H1 (cell line): ENCODE measurements around the gene CORO2B. TPM values are rescaled to one million over a fixed set of nuclear protein-coding genes. Genes with fewer than 3 reads are reported as not detected.

ENCODE experiments used
- CTCF ChIA-PET: fragments of 300-600 bp; sonication (Branson Sonifier 250); formaldehyde crosslinking; loops from one replicate; lab custom pipeline; 2021; ENCODE audit not compliant: partially characterized antibody; lab: Charles Lee
- POLR2A ChIA-PET: fragments of 300-600 bp; sonication (Branson Sonifier 250); formaldehyde crosslinking; loops from one replicate; lab custom pipeline; 2021; ENCODE audit warnings: inconsistent platforms; ENCODE audit not compliant: partially characterized antibody; lab: Charles Lee
- DNase-seq, 2 experiments: peaks; one replicate each; pipeline versions ENCODE4 v3.0.0 to v3.0.0-alpha.2; 2010 to 2022; ENCODE audit warnings: low spot score in 2 of 2, low read depth in 1 of 2, mixed read lengths in 1 of 2
- FAIRE-seq: peaks from 2 replicates; lab custom pipeline; 2011; peaks lifted over from hg19 to GRCh38; lab: Jason Lieb, UNC
- H2AFZ ChIP-seq: 2 replicates; pipeline ENCODE4 v1.8.1; 2012; ENCODE audit warnings: low read length, inconsistent platforms
- H2AK5ac ChIP-seq: 2 replicates; pipeline ENCODE4 v1.6.1; 2013; ENCODE audit warnings: low read depth, low read length
- H2BK120ac ChIP-seq: replicated peaks from 2 replicates; pipeline ENCODE3; 2013; ENCODE audit warnings: low read depth, low read length, inconsistent platforms
- H2BK12ac ChIP-seq: 2 replicates; pipeline ENCODE4 v1.6.1; 2013; ENCODE audit warnings: low read depth, low read length
- H2BK15ac ChIP-seq: 2 replicates; pipeline ENCODE4 v1.6.1; 2013; ENCODE audit warnings: low read length
- H2BK20ac ChIP-seq: 2 replicates; pipeline ENCODE4 v1.6.1; 2013; ENCODE audit warnings: low read length
- H2BK5ac ChIP-seq: 2 replicates; pipeline ENCODE4 v1.6.1; 2013; ENCODE audit warnings: low read depth, low read length
- H3K14ac ChIP-seq: 2 replicates; pipeline ENCODE4 v1.6.1; 2013; ENCODE audit warnings: inconsistent platforms; ENCODE audit not compliant: insufficient read length
- H3K18ac ChIP-seq: 2 replicates; pipeline ENCODE4 v1.6.1; 2013; ENCODE audit warnings: low read length; ENCODE audit errors: extremely low read depth
- H3K23ac ChIP-seq: 2 replicates; pipeline ENCODE4 v1.6.1; 2013; ENCODE audit warnings: inconsistent platforms; ENCODE audit not compliant: insufficient read length
- H3K23me2 ChIP-seq: 2 replicates; pipeline ENCODE4 v1.6.1; 2013; ENCODE audit warnings: low read depth, low read length
- H3K27ac ChIP-seq: 2 replicates; pipeline ENCODE4 v1.6.1; 2011; ENCODE audit warnings: low read depth, low read length, inconsistent platforms
- H3K27me3 ChIP-seq, 4 experiments: replicated peaks in 1 of 4; 1 replicate in 1 of 4; 2 replicates in 3 of 4; pipeline versions ENCODE4 v1.6.1 to v1.8.1; 2011 to 2013; ENCODE audit warnings: low read length in 3 of 4, mild to moderate bottlenecking in 3 of 4, inconsistent platforms in 2 of 4, mixed read lengths in 2 of 4, moderate library complexity in 1 of 4; ENCODE audit not compliant: control insufficient read depth in 3 of 4, insufficient read depth in 3 of 4; ENCODE audit errors: extremely low read depth in 1 of 4
- H3K36me3 ChIP-seq, 4 experiments: 2 replicates each; pipeline versions ENCODE4 v1.6.1 to v1.8.1; 2011 to 2013; ENCODE audit warnings: mild to moderate bottlenecking in 4 of 4, low read length in 3 of 4, moderate library complexity in 2 of 4, control low read depth in 1 of 4, inconsistent platforms in 1 of 4; ENCODE audit not compliant: insufficient read depth in 4 of 4, control insufficient read depth in 2 of 4
- H3K4ac ChIP-seq: replicated peaks from 2 replicates; pipeline ENCODE3; 2013; ENCODE audit warnings: low read length, low read depth, mixed read lengths, inconsistent platforms; ENCODE audit not compliant: insufficient read length
- H3K4me1 ChIP-seq, 4 experiments: replicated peaks in 1 of 4; 1 replicate in 1 of 4; 2 replicates in 3 of 4; pipeline versions ENCODE4 v1.6.1 to v1.8.1; 2011 to 2013; ENCODE audit warnings: low read length in 3 of 4, inconsistent platforms in 2 of 4, mixed read lengths in 1 of 4; ENCODE audit not compliant: insufficient read depth in 4 of 4, control insufficient read depth in 3 of 4
- H3K4me2 ChIP-seq, 2 experiments: 2 replicates each; pipeline versions ENCODE4 v1.6.1 to v1.8.1; 2011 to 2013; ENCODE audit warnings: low read depth in 2 of 2, low read length in 2 of 2, control low read depth in 1 of 2, inconsistent platforms in 1 of 2, mild to moderate bottlenecking in 1 of 2; ENCODE audit not compliant: insufficient read depth in 1 of 2
- H3K4me3 ChIP-seq, 4 experiments: fragments of 200-600, 300-600 bp in 1 of 4; sonication (generic), shearing (Covaris generic), sonication (Bioruptor Twin) in 1 of 4; 2 replicates each; pipeline versions ENCODE4 v1.5.1 to v1.8.1; 2011 to 2016; ENCODE audit warnings: low read length in 4 of 4, low read depth in 3 of 4, control low read depth in 2 of 4, inconsistent platforms in 2 of 4, mild to moderate bottlenecking in 2 of 4, mixed read lengths in 1 of 4, moderate library complexity in 1 of 4; ENCODE audit not compliant: insufficient read depth in 2 of 4; ENCODE audit errors: extremely low read depth in 1 of 4
- H3K56ac ChIP-seq: replicated peaks from 2 replicates; pipeline ENCODE3; 2013; ENCODE audit warnings: low read depth, mild to moderate bottlenecking, mixed read lengths, low read length, inconsistent platforms; ENCODE audit not compliant: insufficient read length
- H3K79me1 ChIP-seq: 2 replicates; pipeline ENCODE4 v1.6.1; 2013; ENCODE audit warnings: low read depth, low read length, control low read depth
- H3K79me2 ChIP-seq, 2 experiments: 2 replicates each; pipeline versions ENCODE4 v1.6.1 to v1.8.1; 2012 to 2013; ENCODE audit warnings: low read length in 2 of 2, mild to moderate bottlenecking in 2 of 2, inconsistent platforms in 1 of 2; ENCODE audit not compliant: insufficient read depth in 2 of 2, control insufficient read depth in 1 of 2
- H3K9ac ChIP-seq, 4 experiments: replicated peaks in 1 of 4; 1 replicate in 1 of 4; 2 replicates in 3 of 4; pipeline versions ENCODE4 v1.6.1 to v1.8.1; 2011 to 2013; ENCODE audit warnings: low read depth in 3 of 4, low read length in 3 of 4, control low read depth in 2 of 4, mild to moderate bottlenecking in 2 of 4, moderate library complexity in 2 of 4, inconsistent platforms in 1 of 4; ENCODE audit errors: extremely low read depth in 1 of 4
- H3K9me3 ChIP-seq, 2 experiments: 2 replicates each; pipeline versions ENCODE4 v1.6.1 to v1.8.1; 2012 to 2013; ENCODE audit warnings: mild to moderate bottlenecking in 2 of 2, moderate library complexity in 2 of 2, control low read depth in 1 of 2, inconsistent platforms in 1 of 2, low read depth in 1 of 2, low read length in 1 of 2, mixed read lengths in 1 of 2; ENCODE audit not compliant: insufficient read depth in 2 of 2
- H4K20me1 ChIP-seq, 2 experiments: replicated peaks in 1 of 2; 2 replicates each; pipeline versions ENCODE3 to v1.8.1; 2011 to 2013; ENCODE audit warnings: inconsistent platforms in 2 of 2, low read length in 2 of 2, mild to moderate bottlenecking in 1 of 2; ENCODE audit not compliant: insufficient read depth in 2 of 2, control insufficient read depth in 1 of 2
- H4K5ac ChIP-seq: 2 replicates; pipeline ENCODE4 v1.6.1; 2013; ENCODE audit warnings: low read length, low read depth, mixed read lengths, inconsistent platforms; ENCODE audit not compliant: insufficient read length
- H4K8ac ChIP-seq: 2 replicates; pipeline ENCODE4 v1.8.0; 2013; ENCODE audit warnings: mild to moderate bottlenecking, moderate library complexity, low read length, inconsistent platforms; ENCODE audit not compliant: insufficient read depth; ENCODE audit errors: extremely low read depth
- H4K91ac ChIP-seq: replicated peaks from 2 replicates; pipeline ENCODE3; 2013; ENCODE audit warnings: low read length, mixed read lengths, inconsistent platforms; ENCODE audit not compliant: insufficient read length
- ATF3 ChIP-seq: IDR thresholded peaks from 2 replicates; pipeline ENCODE4 v1.6.1; 2011; ENCODE audit warnings: low read depth, mild to moderate bottlenecking, low read length; ENCODE audit not compliant: insufficient read depth
- BRCA1 ChIP-seq: IDR thresholded peaks from 2 replicates; pipeline ENCODE4 v1.6.1; 2012; ENCODE audit warnings: low read depth, low read length, improper control_type of control experiment
- CHD1 ChIP-seq: IDR thresholded peaks from 2 replicates; pipeline ENCODE4 v1.6.1; 2012; ENCODE audit warnings: low read depth, low read length, improper control_type of control experiment
- CREB1 ChIP-seq: IDR thresholded peaks from 2 replicates; pipeline ENCODE4 v1.6.1; 2012; ENCODE audit warnings: inconsistent platforms
- CTBP2 ChIP-seq: IDR thresholded peaks from 2 replicates; pipeline ENCODE4 v1.7.0; 2011; ENCODE audit warnings: borderline replicate concordance, mild to moderate bottlenecking, moderate library complexity, mixed read lengths, low read length; ENCODE audit not compliant: insufficient read depth, insufficient read length
- HDAC2 ChIP-seq, 2 experiments: fragments of 300-600 bp in 1 of 2; sonication (generic) in 1 of 2; IDR thresholded peaks; 2 replicates each; pipeline ENCODE4 v1.6.1; 2011 to 2012; ENCODE audit warnings: low read depth in 2 of 2, low read length in 2 of 2, mild to moderate bottlenecking in 2 of 2, moderate library complexity in 2 of 2, borderline replicate concordance in 1 of 2, inconsistent platforms in 1 of 2
- HDAC6 ChIP-seq: IDR thresholded peaks from one replicate; pipeline ENCODE4 v1.7.1; 2012; ENCODE audit warnings: low read depth, mild to moderate bottlenecking, inconsistent platforms, low read length, moderate library complexity
- MAFK ChIP-seq: IDR thresholded peaks from 2 replicates; pipeline ENCODE4 v1.6.1; 2012; ENCODE audit warnings: low read depth, mild to moderate bottlenecking, improper control_type of control experiment, low read length
- POU5F1 ChIP-seq: IDR thresholded peaks from 2 replicates; pipeline ENCODE4 v1.6.1; 2011; ENCODE audit warnings: low read depth, mild to moderate bottlenecking, low read length, moderate library complexity
- RBBP5 ChIP-seq: IDR thresholded peaks from 2 replicates; pipeline ENCODE4 v1.7.1; 2012; ENCODE audit warnings: low read depth, mild to moderate bottlenecking, inconsistent platforms, low read length, moderate library complexity, borderline replicate concordance
- RNF2 ChIP-seq: fragments of 200-900, 300-1000 bp; sonication (generic); IDR thresholded peaks from 2 replicates; pipeline ENCODE4 v1.7.1; 2016; ENCODE audit warnings: borderline replicate concordance, low read depth, mild to moderate bottlenecking, antibody characterized with exemption, low read length; ENCODE audit not compliant: poor library complexity, severe bottlenecking; ENCODE audit errors: missing control alignments
- SIRT6 ChIP-seq: IDR thresholded peaks from one replicate; pipeline ENCODE4 v1.7.1; 2012; ENCODE audit warnings: low read length, inconsistent platforms
- SP4 ChIP-seq: IDR thresholded peaks from 2 replicates; pipeline ENCODE4 v1.6.1; 2012; ENCODE audit warnings: low read length, inconsistent platforms
- TAF1 ChIP-seq: IDR thresholded peaks from 2 replicates; pipeline ENCODE4 v1.6.1; 2011; ENCODE audit warnings: mild to moderate bottlenecking, low read depth, low read length
- WGBS, 2 experiments: shearing (Covaris generic) in 1 of 2; methylation state at CpG; one replicate each; pipeline versions ENCODE4 v1.1.6 to v1.1.7; 2013 to 2015; ENCODE audit warnings: low lambda C conversion rate in 2 of 2, mixed read lengths in 2 of 2, inconsistent platforms in 1 of 2, low coverage in 1 of 2, missing lambda C conversion rate in 1 of 2; ENCODE audit not compliant: insufficient replicate concordance in 2 of 2, insufficient coverage in 1 of 2, insufficient read length in 1 of 2; ENCODE audit errors: extremely low coverage in 1 of 2, missing lambda C conversion rate in 1 of 2; 5-methylcytosine and 5-hydroxymethylcytosine counted together
- polyA plus RNA-seq, 7 experiments: library from polyadenylated mRNA; depleted of rRNA in 3 of 7; stranded (reverse) in 5 of 7; unstranded in 2 of 7; fragments of >200 nt in 5 of 7; fragments of 200-250 nt in 2 of 7; gene quantifications; 1 replicate in 5 of 7; 2 replicates in 1 of 7; 4 replicates in 1 of 7; pipeline versions ENCODE4 v1.2.1 to v1.2.3, GENCODE V29; 2011 to 2013; ENCODE audit warnings: missing spikeins in 2 of 7, mixed read lengths in 2 of 7
- total RNA-seq: library from RNA; stranded (reverse); fragmentation: NEBNext Ultra II Directional; extraction: Animal tissue kit (Norgen Biotek cat#: 25700); gene quantifications from 2 replicates; pipeline ENCODE4 v1.2.1, GENCODE V29; 2021

CORO2B gene
- total and polyA plus RNA-seq, 2 of the 8 experiments (the other 6 are each of a cell fraction or from before 2014, with no cell fraction given) = 3.4 to 6.7 TPM

DNA sequence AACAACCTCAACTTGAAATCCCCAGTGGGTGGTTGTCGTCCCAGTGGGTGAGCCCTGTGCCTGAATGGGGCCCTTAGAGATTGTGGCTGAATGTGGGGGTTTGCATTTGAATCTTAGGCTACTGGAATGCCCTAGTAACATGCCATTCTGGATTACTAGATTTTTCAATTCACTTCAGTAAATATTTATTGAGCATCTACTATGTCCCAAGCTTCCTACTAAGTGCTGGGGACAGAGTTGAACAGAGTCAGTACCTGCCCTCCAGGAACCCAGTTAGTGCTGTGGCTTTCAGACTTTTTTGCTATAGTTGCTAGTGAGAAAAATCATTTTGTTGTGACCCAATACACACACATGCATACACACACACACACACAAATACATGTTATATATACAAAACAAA lies 39.0 kb downstream of the CORO2B start:
- POLR2A ChIA-PET = no interaction called here
- 78% methylated on average over 1 of the region's 1 CpG; no CpG with 5 or more reads in 1 of the 2 experiments for WGBS, 2 experiments
- H3K14ac ChIP-seq = no peak overlapping the region
- no peak overlapping the region for H2BK120ac ChIP-seq
- no peaks in the 10 kb centered on the region for H4K20me1 ChIP-seq
- no peak overlapping the region for H3K27ac ChIP-seq
- CTCF ChIA-PET = interaction anchor here (0.8 to 2.8 kb wide), 3 partner anchors 10 to 41 kb away, joined by 3 to 10 read pairs (median 3); no protein-coding TSS in a partner anchor
- FAIRE-seq (no peak), DNase-seq (no peak)
- H3K4me1 ChIP-seq = peaks cover 7 to 17% (median 7%) of the 10 kb centered on the region in 4 experiments
- no peaks in the 10 kb centered on the region; a peak in 1 of 8 replicates for H3K36me3 ChIP-seq
- H3K27me3 ChIP-seq = no peaks in the 10 kb centered on the region
- H3K4ac ChIP-seq = no peak overlapping the region
- no peak overlapping the region for H3K23ac ChIP-seq
- no peaks in the 10 kb centered on the region for H3K79me1 ChIP-seq
- H2BK12ac ChIP-seq = no peak overlapping the region
- H3K56ac ChIP-seq = no peak overlapping the region
- H3K9ac ChIP-seq = no peak overlapping the region
- no peak overlapping the region for H2AK5ac ChIP-seq
- 0 out of 2 replicates have a peak, but pooled peaks cover 2% of the 10 kb centered on the region for H3K23me2 ChIP-seq
- no peak overlapping the region for H2AFZ ChIP-seq
- H2BK15ac ChIP-seq = no peak overlapping the region
- no peak overlapping the region for H3K18ac ChIP-seq
- H3K4me3 ChIP-seq = no peak overlapping the region
- no peak overlapping the region for H3K4me2 ChIP-seq
- no peak overlapping the region for H4K91ac ChIP-seq
- no peaks in the 10 kb centered on the region for H3K9me3 ChIP-seq
- H4K8ac ChIP-seq = no peak overlapping the region
- no peaks in the 10 kb centered on the region for H3K79me2 ChIP-seq
- H4K5ac ChIP-seq = no peak overlapping the region
- no peak overlapping the region for H2BK20ac ChIP-seq
- no peak overlapping the region for H2BK5ac ChIP-seq
- TF ChIP-seq CREB1 (no peak), SP4 (no peak), RBBP5 (no peak), HDAC2 (IDR thresholded peaks at IDR 0.05; ENCODE audit: borderline replicate concordance in 1 of 2, low read depth in 2 of 2, low read length in 2 of 2) (no peak), CHD1 (no peak), ATF3 (no peak), CTBP2 (no peak), SIRT6 (no peak), POU5F1 (no peak), HDAC6 (no peak), BRCA1 (no peak), RNF2 (no peak), MAFK (no peak), TAF1 (no peak)
